Right lobe of liver (tissue), 6 donors: ENCODE results near the gene PRPSAP2. TPM values are rescaled to one million over a fixed set of nuclear protein-coding genes. Genes with fewer than 3 reads are reported as not detected.

ENCODE experiments used
- ATAC-seq, 4 donors: fragments of 200-7000 bp; cut with Tn5 transposase; one replicate each; pipeline ENCODE4 v1.9.1; 2020; ENCODE audit warnings: mild to moderate bottlenecking in 4 of 4, moderate library complexity in 4 of 4
- DNase-seq, 3 donors: peaks; one replicate each; pipeline ENCODE4 v3.0.0-alpha.2; 2020
- H3K27ac ChIP-seq, 3 donors: fragments of 200-600 bp; one replicate each; pipeline ENCODE4 v1.8.0; 2022
- H3K27me3 ChIP-seq, 2 donors: fragments of 200-600 bp; one replicate each; pipeline ENCODE4 v1.8.0; 2022
- H3K36me3 ChIP-seq, 4 donors: fragments of 200-600 bp; sonication (generic) in 1 of 4; one replicate each; pipeline versions ENCODE4 v1.5.1 to v1.8.0; 2017 to 2022; ENCODE audit warnings: control low read depth in 1 of 4
- H3K4me1 ChIP-seq, 4 donors: fragments of 200-600 bp; sonication (generic) in 1 of 4; one replicate each; pipeline versions ENCODE4 v1.5.1 to v1.8.0; 2017 to 2022; ENCODE audit warnings: control low read depth in 1 of 4
- H3K4me3 ChIP-seq, 3 donors: fragments of 200-600 bp; one replicate each; pipeline ENCODE4 v1.8.0; 2022
- H3K9me3 ChIP-seq, 4 donors: fragments of 200-600 bp; sonication (generic) in 1 of 4; one replicate each; pipeline versions ENCODE4 v1.5.1 to v1.8.0; 2017 to 2022; ENCODE audit warnings: control low read depth in 1 of 4
- POLR2A ChIP-seq: fragments of 450-650 bp; IDR thresholded peaks from one replicate; pipeline ENCODE4 v1.6.1; 2017; ENCODE audit warnings: antibody characterized with exemption, mild to moderate bottlenecking
- WGBS: methylation state at CpG from one replicate; pipeline ENCODE4 v1.1.6; 2018; ENCODE audit warnings: low coverage, low lambda C conversion rate; ENCODE audit not compliant: insufficient coverage; ENCODE audit errors: missing lambda C conversion rate; 5-methylcytosine and 5-hydroxymethylcytosine counted together
- intact Hi-C, 2 donors: fragments of 100-400 bp; cut with DNase I; formaldehyde crosslinking; loops; one replicate each; pipeline versions ENCODE4 v1.11.2 to v1.14.1; 2022
- total RNA-seq, 6 experiments: library from RNA; depleted of rRNA in 2 of 6; stranded (reverse); fragments of >200 nt in 2 of 6; fragmentation: NEBNext Ultra II Directional in 3 of 6; extraction: Animal tissue kit (Norgen Biotek cat#: 25700) in 3 of 6; gene quantifications; one replicate each; pipeline versions ENCODE4 v1.1.0 to v1.2.4, GENCODE V29; 2016 to 2023
- TF ChIP-seq, protein P1 (sequence below), 4 donors: fragments of 200-600 bp in 3 of 4; fragments of 450-650 bp in 1 of 4; IDR thresholded peaks; one replicate each; pipeline versions ENCODE4 v1.5.1 to v1.8.0; 2016 to 2022; ENCODE audit warnings: antibody characterized with exemption in 4 of 4, mild to moderate bottlenecking in 2 of 4
- donor health status: DM: no; HTN: yes; CAD: no.
- donor health status: DM: no; HTN: no; CAD: no.
- donor health status: DM: no; HTN: no; CAD: no.
- donor health status: DM: no; HTN: yes; CAD: no.
- donor health status: DM: no; HTN: yes; CAD: no.

Gene PRPSAP2
- total RNA-seq, 6 experiments from 2014 or later, result 15.8 to 19.7 (median 16.6) TPM

- no peaks in the 10 kb centered on the region for H3K4me1 ChIP-seq
- DNase-seq (peak in 1 of 3 donors; percentile 69), ATAC-seq (peak; percentile 37 to 68 (median 66))
- no peak overlapping the region for H3K4me3 ChIP-seq
- H3K27me3 ChIP-seq, result no peaks in the 10 kb centered on the region
- no peak for TF ChIP-seq POLR2A
- TF ChIP-seq, protein P1, sequence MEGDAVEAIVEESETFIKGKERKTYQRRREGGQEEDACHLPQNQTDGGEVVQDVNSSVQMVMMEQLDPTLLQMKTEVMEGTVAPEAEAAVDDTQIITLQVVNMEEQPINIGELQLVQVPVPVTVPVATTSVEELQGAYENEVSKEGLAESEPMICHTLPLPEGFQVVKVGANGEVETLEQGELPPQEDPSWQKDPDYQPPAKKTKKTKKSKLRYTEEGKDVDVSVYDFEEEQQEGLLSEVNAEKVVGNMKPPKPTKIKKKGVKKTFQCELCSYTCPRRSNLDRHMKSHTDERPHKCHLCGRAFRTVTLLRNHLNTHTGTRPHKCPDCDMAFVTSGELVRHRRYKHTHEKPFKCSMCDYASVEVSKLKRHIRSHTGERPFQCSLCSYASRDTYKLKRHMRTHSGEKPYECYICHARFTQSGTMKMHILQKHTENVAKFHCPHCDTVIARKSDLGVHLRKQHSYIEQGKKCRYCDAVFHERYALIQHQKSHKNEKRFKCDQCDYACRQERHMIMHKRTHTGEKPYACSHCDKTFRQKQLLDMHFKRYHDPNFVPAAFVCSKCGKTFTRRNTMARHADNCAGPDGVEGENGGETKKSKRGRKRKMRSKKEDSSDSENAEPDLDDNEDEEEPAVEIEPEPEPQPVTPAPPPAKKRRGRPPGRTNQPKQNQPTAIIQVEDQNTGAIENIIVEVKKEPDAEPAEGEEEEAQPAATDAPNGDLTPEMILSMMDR (IDR thresholded peaks at IDR 0.05), result no peak
- intact Hi-C loops, result no loop called here
- peaks cover 0 to 10% (median 3%) of the 10 kb centered on the region in 4 donors for H3K36me3 ChIP-seq
- H3K27ac ChIP-seq, result no peak overlapping the region
- WGBS, result 43% methylated on average over 11 of the region's 19 CpGs
- no peaks in the 10 kb centered on the region for H3K9me3 ChIP-seq
Observed at GRCh38 chr17:18966831-18967624, 109.1 kb downstream of the PRPSAP2 start.

DNA sequence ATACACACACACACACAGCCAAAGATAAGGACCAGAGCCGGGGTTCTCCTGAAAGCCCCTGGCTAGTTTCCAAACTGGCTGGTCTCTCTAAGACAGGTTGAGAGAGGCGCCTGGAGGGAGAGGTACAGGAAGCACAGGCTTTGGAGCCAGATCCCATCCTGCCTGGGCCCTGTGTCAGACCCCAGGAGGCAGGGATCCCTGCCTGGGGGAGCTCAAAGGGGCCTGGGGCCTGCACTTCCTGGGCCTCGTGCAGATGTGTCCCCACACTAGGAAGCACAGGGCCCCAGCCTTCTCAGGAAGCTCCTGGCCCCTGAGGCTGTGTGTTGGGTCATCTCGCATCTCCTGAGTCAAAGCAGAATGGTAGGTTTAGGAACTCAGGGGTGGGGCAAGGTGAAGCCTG, 110.0 kb downstream of the PRPSAP2 start:
- H3K36me3 ChIP-seq, result peaks cover 0 to 10% (median 3%) of the 10 kb centered on the region in 4 donors
- 33% methylated on average over 1 of the region's 4 CpGs for WGBS
- intact Hi-C loops, result no loop called here
- no peak overlapping the region for H3K27ac ChIP-seq
- no peak for DNase-seq
- no peaks in the 10 kb centered on the region for H3K27me3 ChIP-seq
- no peaks in the 10 kb centered on the region for H3K4me1 ChIP-seq
- no peaks in the 10 kb centered on the region for H3K9me3 ChIP-seq
- no peak overlapping the region for H3K4me3 ChIP-seq
- peak in 2 of 4 donors; percentile 9 to 18 for ATAC-seq
- TF ChIP-seq, protein P1 (IDR thresholded peaks at IDR 0.05), result no peak
- no peak for TF ChIP-seq POLR2A

DNA sequence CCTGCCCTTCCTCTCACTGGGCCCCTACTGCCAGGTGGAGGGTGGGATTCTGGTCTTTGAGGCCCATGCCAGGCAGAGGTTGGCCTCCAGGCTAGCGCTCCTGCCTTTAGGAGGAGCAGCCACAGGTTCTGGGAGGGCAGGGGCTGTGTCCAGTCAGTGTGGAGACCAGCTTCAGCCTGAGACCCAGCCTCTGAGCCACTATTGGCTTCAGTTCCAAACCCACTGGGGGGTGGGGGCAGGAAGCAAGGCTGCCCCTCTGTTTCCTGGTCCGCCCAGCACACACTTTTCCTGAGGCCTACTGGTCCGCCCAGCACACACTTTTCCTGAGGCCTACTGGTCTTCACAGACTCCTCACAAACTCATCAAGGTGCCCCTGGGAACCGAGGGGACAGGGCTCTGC, 110.4 kb downstream of the PRPSAP2 start:
- no peak for ATAC-seq
- intact Hi-C loops, result no loop called here
- WGBS, result no CpG with 5 or more reads among the region's 4 CpGs

DNA sequence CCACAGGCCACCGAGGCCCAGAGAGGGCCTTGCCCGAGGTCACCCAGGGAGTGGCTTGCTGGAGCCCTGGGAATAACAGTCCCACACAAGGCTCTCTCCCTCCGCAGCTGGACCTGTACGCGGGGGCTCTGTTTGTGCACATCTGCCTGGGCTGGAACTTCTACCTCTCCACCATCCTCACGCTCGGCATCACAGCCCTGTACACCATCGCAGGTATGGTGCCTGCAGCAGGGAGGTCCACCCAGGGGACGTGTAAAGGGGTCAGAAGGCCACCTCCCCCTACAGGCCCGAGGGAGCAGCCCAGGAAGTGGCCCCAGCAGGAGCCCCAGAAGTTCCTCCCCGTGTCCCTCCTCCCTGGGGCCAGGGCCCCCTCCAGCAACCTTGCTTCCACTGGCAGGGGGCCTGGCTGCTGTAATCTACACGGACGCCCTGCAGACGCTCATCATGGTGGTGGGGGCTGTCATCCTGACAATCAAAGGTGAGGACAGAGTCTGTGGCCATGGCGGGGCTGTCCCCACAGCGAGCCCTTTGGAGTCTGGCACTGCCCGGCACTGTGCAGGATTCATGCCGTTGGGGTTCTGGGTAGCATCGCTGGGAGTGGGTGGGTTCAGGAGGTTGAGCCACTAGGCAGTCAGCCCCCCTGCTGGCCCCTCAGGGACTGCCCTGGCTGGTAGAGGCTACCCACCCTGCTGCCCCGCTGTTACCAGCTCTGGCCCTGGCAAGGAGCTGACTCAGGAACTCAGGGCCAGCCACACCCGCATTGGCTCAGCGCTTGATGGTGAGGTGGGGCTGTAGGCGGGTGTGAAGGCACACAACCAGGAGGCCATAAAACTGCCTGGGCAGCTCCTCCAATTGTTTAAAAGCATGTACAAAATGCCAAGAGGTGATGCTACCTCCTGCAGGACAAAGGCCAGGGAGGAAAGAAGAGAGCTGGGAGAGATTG, 111.3 kb downstream of the PRPSAP2 start:
- no peak overlapping the region for H3K27ac ChIP-seq
- intact Hi-C loops, result no loop called here
- 87% methylated on average over 3 of the region's 23 CpGs for WGBS
- no peaks in the 10 kb centered on the region for H3K9me3 ChIP-seq
- peak in 1 of 4 donors; percentile 27 for ATAC-seq
- H3K4me3 ChIP-seq, result no peak overlapping the region
- TF ChIP-seq, protein P1 (IDR thresholded peaks at IDR 0.05), result no peak
- no peak for TF ChIP-seq POLR2A
- H3K4me1 ChIP-seq, result no peaks in the 10 kb centered on the region
- H3K36me3 ChIP-seq, result peaks cover 0 to 10% (median 3%) of the 10 kb centered on the region in 4 donors
- H3K27me3 ChIP-seq, result no peaks in the 10 kb centered on the region
- no peak for DNase-seq

More for the DNA sequence above, 110.4 kb downstream of the PRPSAP2 start:
- no peaks in the 10 kb centered on the region for H3K27me3 ChIP-seq
- no peaks in the 10 kb centered on the region for H3K9me3 ChIP-seq
- no peak for TF ChIP-seq POLR2A
- TF ChIP-seq, protein P1 (IDR thresholded peaks at IDR 0.05), result no peak
- H3K27ac ChIP-seq, result no peak overlapping the region
- no peak overlapping the region for H3K4me3 ChIP-seq
- DNase-seq, result no peak
- peaks cover 0 to 10% (median 3%) of the 10 kb centered on the region in 4 donors for H3K36me3 ChIP-seq
- H3K4me1 ChIP-seq, result no peaks in the 10 kb centered on the region
